GM10266 (cell line): Measurements from ENCODE around the gene GOLGA6B.
"Not testable (repeated sequence)": the region's sequence is repeated elsewhere in the genome, so short reads cannot be mapped to it uniquely, and the experiment has no call there.

ENCODE experiments used
- DNase-seq: peaks from one replicate; pipeline ENCODE4 v3.0.0; 2012; ENCODE audit errors: extremely low spot score
- TF ChIP-seq, protein P1 (sequence below): IDR thresholded peaks from 2 replicates; pipeline ENCODE4 v1.5.1; 2012; ENCODE audit warnings: mild to moderate bottlenecking, low read depth; ENCODE audit not compliant: control insufficient read depth, insufficient read depth; ENCODE audit errors: missing control alignments

Gene GOLGA6B

GRCh38 chr15:72654397-72654796, at the start of gene GOLGA6B:
Gene GOLGA6B, plus strand, starts transcription at chr15:72654697. Its CDS starts 41 bp downstream, at chr15:72654738.
- DNase-seq: not testable (repeated sequence)

GRCh38 chr15:72604794-72605193, 49.7 kb upstream of the GOLGA6B start:
- TF ChIP-seq, protein P1, sequence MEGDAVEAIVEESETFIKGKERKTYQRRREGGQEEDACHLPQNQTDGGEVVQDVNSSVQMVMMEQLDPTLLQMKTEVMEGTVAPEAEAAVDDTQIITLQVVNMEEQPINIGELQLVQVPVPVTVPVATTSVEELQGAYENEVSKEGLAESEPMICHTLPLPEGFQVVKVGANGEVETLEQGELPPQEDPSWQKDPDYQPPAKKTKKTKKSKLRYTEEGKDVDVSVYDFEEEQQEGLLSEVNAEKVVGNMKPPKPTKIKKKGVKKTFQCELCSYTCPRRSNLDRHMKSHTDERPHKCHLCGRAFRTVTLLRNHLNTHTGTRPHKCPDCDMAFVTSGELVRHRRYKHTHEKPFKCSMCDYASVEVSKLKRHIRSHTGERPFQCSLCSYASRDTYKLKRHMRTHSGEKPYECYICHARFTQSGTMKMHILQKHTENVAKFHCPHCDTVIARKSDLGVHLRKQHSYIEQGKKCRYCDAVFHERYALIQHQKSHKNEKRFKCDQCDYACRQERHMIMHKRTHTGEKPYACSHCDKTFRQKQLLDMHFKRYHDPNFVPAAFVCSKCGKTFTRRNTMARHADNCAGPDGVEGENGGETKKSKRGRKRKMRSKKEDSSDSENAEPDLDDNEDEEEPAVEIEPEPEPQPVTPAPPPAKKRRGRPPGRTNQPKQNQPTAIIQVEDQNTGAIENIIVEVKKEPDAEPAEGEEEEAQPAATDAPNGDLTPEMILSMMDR: no peak
- no peak for DNase-seq

GRCh38 chr15:72608084-72608483, 46.4 kb upstream of the GOLGA6B start:
- DNase-seq: not testable (repeated sequence)

GRCh38 chr15:72609862-72610261, 44.6 kb upstream of the GOLGA6B start:
- DNase-seq: no peak
- TF ChIP-seq, protein P1: no peak

DNA sequence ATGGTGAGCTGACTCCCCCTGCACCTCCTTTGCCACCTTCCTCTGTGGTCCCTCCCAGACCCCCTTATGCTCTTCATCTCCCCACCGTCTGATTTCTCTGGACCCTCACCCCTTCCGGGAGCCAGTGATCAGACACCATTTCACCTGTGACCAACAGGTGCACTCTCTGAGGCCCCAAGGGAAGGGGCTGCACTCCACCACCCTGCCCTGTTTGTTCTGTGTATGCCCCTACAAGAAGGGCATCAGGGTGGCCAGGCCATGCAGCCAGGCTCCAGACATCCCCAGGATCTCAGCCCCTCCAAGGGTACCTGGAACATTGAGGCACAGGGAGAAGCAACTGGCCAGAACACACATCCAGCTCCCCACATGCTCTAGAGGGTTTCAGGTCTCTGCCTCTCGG, 42.2 kb upstream of the GOLGA6B start:
- not testable (repeated sequence) for DNase-seq

DNA sequence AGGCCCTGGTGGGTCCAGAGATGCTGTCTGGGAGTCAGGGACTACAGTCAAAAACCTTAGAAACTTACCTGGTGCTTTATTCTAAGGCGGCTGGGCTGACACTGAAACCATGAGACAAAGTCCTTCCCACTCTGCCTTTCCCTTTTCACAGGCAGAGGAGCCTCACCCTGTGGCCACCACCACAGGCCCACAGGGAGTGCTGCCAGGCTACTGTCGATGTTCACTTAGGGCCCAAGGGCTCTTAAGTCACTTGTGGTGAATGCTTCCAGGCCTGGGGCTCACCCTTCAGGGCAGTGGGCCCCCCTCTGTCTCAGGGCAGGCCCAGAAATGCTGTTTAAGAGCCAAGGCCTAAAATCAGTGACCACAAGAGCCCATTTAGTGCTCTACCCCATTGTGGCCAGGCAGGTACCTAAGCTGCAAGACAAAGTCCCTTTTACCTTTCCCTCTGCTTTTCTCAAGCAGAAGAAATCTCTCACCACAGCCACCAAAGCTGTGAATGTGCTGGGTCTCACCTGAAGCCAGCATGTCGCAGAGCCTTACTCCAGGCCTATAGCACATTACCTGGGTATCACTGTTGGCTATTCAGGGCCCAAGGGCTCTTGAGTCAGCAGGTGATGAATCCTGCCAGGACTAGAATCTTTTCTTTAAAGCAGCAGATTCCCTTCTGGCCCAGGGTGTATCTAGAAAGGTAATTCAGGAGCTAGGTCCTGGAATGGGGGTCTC, 39.5 kb upstream of the GOLGA6B start:
- DNase-seq: no peak

DNA sequence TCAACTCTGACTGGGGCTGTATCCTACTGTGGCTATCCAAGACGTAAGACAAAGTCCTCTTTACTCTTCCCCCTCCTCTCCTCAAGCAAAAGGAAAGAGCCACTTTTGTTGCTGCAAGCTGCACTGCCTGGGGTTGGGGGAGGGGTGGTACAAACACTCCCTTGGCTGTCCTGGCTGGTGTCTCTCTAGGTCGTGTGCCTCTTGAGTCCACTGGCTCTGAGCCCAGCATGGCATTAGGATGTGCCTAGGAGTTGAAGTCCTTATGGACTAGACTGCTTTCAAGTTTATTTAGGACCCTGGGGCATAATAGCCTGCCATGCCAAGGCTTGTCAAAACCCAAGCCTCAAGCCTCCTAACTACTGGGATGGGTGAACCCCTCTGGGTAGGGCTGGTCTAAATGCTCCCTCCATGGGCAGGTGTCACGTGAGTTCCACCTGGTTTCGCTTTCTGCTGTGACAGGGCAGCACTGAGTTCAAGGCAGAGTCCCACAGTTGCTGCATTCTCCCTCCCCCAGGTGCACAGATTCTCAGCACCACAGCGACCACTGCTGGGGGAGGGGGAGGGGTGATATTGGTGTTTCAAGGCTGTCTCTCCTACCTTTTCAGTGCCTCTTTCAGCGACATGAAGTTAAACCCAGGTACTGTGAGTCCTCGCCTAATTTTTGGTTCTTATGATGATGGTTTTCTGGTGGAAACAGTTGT, 38.8 kb upstream of the GOLGA6B start:
- not testable (repeated sequence) for DNase-seq

More for the DNA sequence above, 39.5 kb upstream of the GOLGA6B start:
- TF ChIP-seq, protein P1: no peak

DNA sequence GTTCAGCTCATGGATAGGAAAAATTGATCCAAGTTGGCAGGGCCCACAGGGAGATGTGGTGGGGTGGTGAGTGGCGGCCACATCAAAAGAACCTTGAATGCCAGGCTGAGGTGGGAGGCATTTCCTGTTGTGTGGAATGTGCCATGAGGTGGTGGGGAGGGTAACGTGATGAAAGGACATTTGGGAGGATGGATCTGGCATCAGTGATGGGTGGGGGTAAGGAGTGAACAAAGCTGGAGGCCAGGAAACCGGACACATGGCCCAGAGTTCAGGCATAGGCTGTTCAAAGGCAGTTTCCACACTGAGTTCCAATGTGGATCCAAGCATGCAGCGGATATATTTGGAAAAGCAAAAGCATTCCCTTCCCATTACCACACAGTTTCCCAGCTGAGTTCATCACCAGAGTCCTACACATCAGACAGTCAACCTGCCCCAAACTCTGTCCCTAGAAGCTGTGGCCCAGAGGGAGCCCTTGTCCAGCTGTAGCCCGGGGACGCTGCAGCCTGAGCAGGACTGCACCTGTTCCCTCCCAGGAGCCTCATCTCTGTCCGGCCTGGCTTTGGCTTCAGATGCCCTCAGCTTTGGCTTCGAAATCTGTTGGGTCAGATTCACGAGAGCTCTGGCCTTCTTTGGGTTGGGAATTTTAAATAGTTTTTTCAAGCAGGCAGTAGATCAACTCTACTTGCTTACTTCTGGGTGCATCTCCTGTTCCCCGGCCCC, 37.8 kb upstream of the GOLGA6B start:
- no peak for DNase-seq
- TF ChIP-seq, protein P1: no peak

DNA sequence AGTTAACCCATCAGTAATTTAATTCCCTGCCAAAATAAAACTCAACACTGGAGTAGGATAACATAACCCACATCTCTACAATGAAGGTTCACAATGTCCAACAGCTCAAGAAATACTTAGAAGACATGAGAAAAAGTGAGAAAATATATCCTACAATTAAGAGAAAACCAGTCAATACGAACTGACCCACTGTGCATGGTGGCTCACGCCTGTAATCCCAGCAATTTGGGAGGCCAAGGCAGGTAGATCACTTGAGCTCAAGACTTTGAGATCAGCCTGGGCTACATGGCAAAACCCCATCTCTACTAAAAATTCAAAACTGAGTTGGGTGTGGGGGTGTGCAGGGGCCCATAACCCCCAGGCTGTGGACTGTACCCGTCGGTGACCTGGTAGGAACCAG, 30.6 kb upstream of the GOLGA6B start:
- DNase-seq: not testable (repeated sequence)

DNA sequence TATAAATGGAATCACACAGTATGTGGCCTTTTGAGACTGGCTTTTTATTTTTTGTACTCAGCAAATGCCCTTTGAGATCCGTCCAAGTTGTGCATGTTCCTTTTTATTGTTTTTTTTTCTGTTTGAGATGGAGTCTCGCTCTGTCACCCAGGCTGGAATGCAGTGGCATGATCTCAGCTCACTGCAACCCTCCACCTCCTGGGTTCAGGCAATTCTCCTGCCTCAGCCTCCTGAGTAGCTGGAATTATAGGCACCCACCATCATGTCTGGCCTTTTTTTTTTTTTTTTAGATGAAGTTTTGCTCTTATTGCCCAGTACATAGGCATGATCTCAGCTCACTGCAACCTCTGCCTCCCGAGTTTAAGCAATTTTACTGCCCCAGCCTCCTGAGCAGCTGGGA, 28.3 kb upstream of the GOLGA6B start:
- not testable (repeated sequence) for DNase-seq
